GM18499 (cell line): ENCODE measurements around the gene TEAD1.

Experiments used
- ATAC-seq: cut with Tn5 transposase; IDR thresholded peaks from one replicate; pipeline ENCODE4 v1.9.1; 2021; ENCODE audit warnings: moderate number of reproducible peaks; ENCODE audit not compliant: insufficient read depth, unreplicated experiment

The TEAD1 gene

DNA sequence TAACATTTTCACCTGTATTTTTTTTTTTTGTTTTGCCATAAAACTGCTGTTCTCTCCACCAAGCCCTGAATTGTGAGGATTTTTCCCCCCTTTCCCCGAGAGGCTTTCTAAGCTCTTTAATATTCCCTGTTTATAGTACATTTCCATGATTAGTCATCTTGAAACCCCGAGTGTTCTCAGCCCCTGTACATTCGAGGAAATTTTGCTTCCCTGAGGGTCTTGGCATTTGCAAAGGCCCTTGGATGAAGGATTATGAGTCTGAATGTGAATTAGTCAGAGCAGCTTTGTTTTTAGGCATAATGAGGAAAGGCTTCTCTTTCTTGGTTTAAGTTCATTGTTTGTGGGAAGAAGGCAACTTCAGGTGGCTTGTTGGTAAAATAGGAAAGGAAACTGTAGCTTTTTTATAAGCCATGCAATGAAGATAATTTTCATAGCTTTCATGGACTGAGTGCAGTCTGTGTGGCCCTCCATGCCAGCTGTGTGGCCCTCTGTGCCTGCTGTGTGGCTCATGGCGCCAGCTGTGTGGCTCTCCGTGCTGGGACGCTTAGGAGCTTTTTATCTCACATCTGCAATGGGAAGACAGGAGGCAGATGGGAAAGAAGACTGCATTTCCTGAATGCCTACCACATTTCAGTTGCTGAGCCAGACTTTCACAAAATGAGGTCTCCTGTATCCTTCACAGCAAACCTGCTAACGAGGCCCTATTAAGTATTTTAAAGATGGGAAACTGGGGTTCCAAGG lies 129.0 kb downstream of the TEAD1 start:
- ATAC-seq: no peak

DNA sequence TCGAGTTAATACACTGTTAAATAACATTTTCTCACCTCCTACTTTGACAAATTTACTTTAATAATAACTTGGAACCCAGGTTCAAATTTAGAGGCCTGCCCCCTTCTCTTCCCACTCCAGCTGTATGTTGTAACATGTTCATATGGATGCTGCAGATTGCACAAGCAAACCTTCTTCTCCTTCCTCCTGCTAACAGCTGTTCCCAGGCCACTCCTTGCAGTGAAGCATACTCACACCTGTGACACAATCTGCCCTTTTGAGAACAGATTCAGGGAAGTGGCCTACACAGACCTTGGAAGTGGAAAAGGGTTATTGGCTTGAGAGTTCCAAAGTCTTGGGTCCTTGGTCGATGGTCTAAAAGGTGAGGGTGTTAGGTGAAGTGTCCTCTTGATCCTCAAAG lies 131.9 kb downstream of the TEAD1 start:
- no peak for ATAC-seq

DNA sequence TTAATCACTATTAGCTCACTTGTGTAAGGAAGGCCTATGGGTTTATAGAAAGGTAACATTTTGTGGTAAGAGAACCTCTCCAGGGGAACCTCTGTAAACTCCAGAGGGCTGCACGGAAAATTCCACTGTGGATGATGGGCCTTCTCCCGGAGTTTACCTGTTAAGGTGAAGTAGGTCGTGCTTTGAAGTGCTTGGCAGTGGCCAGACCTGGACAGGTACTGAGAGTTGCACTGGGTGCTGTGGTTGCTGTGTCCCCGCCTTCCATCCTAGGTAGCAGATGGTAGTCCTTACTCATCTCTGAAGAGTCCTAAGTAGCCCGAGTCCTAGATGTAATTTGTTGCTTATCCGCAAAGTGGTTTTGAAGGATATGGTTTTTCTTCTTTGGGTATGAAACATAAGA lies 133.4 kb downstream of the TEAD1 start:
- ATAC-seq: no peak

DNA sequence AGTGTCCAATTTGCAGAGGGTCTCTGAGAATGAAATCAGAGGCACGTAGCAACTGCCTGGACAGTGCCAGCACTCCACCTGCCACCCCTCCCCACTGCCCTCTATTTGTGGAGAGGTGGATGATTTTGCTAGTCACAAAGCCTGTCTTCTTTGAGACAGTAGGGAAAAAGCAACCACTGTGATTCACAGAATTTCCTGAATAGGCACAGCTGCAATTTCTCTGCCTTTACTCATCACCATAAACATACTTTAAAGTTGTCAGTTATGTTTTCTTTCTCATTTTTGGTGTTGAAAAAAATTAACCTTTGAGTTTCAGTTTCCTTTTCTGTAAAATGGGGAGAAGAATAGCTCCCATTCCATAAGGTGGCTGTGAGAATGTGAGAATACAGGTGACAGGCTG lies 134.3 kb downstream of the TEAD1 start:
- ATAC-seq: no peak

DNA sequence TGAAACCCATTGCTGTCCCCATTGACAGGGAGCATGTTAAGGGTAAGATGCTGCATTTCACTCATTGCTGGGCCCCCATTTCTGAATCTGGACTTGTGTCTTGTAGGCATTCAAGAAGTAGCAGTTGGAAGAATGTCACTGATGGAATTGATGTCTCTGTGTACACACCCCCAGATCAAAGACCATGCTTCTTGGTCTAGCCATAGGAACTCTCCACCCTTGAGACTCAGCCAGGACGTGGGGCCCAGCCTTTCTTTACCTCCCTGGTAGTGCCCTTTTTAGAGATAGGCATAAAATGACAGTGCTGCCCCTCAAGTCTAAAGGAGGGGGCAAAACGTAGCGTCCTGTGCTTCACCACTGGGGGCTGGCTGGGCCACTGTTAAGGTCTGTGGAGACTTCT lies 135.1 kb downstream of the TEAD1 start:
- no peak for ATAC-seq

DNA sequence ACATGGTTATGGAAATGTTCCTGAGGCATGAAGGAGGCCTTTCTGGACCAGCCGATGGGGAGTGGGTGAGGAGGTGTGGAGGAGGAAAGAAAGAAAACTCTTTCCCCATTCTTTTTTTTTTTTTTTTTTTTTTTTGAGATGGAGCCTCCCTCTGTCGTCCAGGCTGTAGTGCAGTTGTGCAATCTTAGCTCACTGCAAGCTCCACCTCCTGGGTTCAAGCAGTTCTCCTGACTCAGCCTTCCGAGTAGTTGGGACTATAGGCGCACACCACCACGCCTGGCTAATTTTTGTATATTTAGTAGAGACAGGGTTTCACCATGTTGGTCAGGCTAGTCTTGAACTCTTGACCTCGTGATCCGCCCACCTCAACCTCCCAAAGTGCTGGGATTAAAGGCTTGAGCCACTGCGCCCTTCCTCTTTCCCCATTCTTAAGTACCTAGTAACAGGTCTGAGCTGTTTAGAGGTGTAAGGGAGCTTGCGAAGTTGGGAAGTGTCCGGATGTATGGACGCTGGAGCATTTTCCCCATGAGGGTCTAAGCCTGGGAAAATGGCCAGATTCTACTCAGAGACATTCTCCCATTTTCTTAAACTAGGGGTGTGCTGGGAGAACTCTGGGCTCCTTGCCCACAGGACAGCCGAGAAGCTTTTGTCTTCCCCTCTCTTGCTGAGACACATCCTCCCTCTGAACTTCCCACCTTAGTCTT lies 135.8 kb downstream of the TEAD1 start:
- ATAC-seq: no peak

DNA sequence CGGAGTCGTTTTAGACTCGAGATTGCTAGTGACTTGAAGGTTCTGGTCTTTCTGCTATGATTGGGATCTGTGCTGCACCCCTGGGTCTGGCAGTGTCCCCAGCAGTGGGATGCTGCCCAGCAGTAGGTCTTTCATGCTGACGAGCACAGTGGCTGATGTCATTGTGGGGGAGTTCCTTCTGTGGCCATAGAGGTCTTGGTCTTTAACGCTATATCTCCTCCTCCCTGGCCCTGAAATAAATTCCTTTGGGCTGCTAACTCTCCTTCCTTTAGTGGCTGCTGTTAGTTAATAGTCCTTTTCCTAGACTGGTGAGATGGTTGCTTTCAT lies 136.3 kb downstream of the TEAD1 start:
- no peak for ATAC-seq

DNA sequence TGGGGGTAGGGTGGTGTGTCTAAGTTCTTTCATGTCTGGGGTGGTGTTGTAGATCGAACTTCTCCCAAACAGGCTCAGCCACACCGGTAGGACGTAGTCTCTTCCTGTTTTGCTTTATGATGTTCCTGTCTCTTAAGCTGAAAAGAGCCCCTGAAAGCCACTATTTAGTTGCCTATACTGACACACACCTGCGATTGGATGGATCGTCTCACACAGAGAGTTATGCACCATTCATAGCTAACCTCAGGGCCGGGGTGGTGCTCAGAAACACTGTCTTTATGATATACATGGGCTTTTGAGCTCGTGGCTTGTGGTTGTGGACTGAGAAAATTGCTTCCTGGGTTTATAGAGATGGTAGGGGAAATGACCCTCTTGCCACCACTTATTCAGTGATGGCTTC lies 137.6 kb downstream of the TEAD1 start:
- no peak for ATAC-seq

DNA sequence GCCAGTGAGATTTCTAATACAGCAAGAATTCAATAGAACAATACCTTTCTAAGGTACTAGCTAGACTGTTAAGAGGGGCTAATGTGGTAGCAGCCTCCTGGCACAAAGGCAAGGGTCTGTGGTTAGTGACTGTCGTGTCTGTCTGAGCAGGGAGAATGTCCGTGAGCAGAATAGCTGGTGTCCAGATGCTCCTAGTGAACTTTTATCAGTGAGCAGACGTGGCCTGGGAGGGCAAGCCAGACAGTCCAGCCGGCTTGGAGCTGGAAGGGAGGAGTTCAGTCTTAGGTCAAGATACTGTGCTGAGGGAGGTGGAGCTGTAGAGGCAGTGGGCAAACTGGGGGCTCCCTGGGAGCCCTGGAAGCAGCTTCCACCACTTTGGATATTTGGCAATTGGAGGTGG lies 138.6 kb downstream of the TEAD1 start:
- no peak for ATAC-seq

DNA sequence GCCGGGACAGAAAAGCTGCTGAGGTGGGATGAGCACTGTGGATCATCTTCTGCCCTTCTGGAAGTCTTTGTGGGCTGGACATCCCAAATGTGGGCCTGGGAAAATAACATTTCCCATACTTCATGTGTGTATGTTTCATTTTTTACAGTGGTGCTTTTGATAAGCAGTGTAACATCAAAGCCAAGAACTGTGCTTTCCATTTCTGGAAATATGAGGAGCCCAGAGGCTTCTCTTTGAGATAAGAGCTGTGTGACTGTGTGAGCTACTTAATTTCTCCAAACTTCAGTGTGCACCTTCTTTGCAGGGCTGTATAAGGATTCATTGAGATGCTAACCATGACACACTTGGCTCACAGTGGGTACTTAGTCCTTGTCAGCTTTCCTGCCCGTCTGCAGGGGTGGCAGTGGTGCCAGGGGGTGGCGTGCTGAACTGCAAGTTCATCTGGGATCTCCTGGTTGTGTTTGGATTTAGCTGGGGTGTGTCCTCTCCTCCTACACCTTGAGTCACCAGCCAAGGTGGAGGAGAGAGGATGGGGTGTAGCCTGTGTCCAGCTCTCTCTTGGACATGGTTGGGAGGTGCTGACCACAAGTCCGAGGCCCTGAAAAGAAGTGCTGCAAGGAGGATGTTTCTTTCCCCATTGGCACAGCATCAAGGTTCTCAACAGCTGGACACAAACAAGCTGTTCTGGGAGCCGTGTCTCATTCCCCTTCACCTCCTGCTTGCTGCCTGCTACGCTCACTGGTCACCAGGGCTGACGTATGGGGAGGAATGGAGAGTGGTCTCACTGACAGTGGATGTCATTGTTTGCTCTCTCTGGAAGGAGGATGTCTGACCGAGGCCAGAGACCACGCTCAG lies 139.4 kb downstream of the TEAD1 start:
- ATAC-seq: no peak

DNA sequence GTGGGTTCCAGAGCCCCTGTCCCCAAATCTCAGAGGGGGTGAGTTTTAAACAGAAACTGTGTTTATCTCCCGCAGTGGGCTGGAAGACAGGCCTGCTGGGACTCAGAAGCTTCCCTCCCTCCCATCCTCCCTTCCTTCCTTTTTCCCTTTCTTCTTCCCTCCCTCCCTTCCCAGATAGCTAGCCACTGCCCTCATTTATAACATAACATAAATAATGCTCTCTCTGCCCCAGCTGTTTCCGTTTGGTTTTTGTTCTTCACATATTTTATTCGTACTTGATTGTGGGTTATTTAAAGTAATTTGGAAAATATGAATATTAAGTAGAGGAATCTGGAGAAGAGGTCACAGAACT lies 140.9 kb downstream of the TEAD1 start:
- no peak for ATAC-seq

DNA sequence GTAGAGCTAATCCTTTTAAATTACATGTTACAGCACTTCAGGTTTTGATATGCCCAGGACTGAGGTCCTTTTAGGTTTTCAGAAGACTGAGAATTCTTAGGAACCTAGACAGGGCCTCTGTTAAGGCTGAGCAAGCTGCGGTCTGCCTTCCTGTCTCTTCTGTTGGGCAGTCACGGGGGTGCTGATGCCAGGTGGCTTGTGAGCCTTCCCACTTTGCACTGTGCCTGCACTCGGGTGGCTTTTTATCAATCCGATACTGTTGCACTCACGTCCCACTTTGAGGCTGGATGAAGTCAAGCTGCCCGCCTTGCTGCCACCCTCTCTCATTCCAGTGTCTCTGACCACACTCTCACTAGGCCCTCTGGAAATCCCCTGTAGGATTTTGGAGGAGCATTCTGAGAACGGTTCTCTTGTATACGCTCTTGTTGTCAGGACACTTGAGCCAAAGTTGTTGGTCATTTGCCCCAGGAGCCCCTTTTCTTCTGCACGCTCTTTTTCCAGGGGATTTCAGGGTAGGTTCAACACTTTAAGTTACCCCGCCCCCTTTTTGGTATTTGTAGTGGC lies 141.8 kb downstream of the TEAD1 start:
- no peak for ATAC-seq

DNA sequence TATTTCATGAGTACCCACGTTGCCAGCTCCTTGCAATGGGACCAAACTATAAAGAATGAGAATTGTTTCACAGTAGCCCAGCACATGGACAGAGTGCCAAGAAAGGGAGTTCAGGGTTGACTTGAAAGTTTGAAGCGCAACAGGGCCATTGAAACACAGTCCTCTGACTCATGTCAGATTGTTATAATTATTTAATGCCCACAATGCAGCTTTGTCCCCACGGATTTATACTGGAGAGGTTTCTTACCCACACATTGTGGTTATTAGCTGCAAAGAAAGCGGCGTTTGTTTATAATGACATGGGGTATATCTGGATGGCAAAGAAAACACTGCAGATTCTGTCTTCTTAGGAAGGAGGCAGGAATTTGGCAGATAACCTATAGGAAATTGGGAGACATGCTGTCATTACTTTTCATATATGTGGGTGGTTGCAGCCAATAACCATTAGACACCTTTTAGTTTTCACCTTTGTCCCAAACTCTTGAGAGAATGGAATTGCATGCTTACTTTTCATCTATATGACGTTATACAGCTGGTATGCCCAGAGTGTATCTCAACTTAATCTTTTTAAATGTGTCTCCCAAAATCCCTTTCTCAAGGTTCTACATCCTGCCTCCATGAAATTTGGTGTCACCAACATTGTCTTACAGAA lies 143.6 kb downstream of the TEAD1 start:
- ATAC-seq: no peak

DNA sequence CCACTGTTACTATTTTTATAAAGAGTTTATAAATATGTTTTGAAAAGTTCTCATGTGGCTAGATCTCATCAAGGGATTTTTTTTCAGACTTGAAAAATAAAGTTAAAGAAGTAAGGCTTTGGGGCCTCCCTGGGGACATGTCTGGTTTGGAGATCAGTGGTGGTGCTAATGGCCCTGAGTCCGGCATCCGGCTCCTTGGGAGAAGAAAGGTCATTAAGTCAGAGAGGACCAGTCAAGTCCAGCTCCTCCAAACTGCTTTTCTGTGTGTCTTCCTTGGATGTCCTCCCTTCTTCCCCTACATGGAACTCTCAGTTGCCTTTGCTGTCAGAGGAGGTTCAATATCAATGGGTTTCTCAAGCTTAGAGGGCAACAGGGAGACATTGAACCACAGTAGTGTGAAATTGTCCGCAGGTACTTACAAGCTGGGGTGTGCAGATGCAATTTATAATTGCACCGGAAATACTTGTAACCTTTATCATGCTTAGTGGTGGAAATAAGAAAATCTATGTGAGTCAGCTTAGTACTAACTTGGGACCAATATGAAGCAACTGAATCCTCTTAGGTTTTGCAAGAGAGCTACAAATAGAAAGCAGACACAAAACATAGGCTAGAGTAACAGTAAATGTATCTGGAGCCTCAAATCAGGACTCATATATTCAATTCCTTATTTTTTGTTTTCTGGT lies 144.3 kb downstream of the TEAD1 start:
- no peak for ATAC-seq

DNA sequence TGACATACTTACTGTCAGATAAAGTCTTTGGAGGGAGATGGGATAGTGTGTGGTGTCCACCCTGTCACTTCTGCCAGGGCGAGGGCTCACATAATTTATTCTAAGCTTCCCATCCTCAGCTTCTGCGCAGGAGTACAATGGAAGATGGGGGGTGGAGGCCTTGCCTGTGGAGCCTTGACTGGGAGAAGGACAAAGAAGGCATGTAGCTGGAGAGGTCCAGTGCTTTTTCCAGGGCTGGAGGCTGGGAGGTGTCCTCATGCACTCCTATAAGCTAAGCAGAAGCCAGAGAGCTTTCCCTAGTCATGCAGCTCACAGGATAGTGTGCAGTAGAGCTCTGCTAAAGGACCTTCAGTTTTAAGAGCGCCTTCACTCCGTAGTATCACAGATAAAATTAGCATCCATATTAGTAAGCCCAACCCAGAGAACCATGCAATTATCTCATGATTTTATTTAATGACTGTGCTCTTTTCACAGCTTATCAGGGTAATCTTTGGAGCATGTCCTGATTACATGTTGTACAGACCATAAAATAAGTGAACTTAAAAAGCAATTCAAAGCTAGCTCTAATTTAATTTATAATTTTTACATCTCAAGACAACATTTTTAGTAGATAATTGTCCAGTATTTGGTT lies 148.3 kb downstream of the TEAD1 start:
- no peak for ATAC-seq

DNA sequence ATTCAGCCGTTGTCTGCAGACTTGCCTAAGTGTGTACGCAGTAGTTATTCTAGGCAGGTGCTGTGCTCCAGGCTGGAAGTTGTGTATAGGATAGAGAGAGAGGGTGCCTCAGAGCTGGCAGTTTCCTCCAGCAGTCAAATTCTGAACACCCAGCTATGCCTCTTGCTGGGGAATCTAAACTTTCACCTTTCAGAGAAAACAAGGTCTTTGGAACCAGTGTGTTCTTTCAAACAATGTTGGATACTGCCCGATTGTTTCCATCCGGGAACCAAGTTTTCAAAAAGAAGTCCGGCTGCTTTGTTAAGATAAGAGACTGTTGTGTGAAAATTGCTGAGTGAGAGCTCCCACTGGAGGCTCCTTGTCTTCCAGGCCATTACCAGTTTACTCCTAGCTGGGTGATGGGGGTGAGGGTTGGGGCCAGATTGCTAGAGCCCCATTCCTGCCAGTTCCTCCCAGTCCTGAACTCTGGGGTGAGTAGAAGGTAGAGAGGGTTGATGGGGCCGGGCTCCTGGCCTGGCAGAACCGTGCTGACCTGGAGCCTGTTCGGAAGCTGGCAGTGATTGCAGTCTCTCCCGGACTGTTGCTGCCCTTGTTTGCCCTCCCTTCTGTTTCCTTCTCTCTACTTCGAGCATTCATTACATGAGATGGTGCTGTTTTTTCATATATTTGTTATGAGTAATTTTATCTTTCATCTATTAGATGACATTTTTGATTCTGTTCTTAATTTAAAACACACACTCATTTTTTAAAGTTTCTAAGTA lies 150.2 kb downstream of the TEAD1 start:
- no peak for ATAC-seq

DNA sequence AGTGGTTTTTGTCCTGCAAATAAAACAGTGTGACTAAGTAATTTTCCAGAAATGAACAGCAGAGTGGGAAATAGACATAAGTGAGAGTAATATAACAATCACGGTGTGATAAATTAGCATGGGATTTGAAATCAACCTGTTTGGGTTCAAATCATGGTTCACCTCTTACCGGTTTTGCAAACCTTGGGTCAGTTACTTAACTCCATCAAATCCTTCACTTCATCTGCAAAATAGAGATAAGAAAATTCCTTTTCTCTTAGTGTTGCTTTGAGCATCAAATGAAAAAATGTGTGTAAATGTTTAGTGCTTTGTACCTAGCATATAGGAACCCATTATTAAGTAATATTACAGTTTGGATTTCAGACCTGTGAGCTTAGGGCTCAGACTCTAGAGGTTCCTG lies 152.2 kb downstream of the TEAD1 start:
- ATAC-seq: no peak

DNA sequence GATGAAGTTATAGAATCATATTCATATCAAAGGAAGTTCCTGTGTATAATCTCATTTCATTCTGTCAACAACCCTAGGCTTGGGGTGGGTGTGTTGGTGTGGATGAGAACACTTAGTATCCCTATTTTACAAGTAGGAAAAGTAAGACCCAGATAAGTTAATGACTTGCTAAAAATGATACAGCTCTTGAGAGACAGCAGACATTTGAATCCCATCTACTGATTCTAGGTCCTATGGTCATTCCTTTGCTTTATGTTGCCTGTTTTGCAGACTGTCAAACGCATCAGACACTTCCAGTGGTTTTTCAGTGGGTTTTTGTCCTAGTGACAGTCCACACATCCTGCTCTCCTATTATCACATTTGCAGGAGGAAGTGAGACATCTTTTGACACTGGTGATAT lies 153.1 kb downstream of the TEAD1 start:
- no peak for ATAC-seq
